ENCODE measurements around the gene CTDP1.

CTDP1 gene

DNA sequence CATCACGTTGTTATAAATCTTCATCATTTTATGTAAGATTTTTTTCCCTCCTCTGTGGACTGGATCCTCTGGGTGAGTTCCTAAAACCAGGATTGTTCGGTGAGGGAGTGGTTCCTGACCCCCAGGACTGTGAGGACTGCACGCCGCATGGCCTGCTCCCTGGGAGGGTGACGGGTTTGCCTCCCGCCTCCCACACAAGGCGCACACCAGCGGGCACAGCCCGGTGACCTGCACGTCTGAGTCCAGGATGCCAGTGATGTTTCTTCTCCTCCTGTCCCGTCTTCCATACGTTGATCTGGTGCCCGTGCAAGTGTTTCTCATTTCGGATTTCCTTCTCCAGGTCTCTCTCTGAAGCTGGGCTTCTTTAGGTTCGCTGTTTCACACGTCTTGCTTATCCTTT is 27.1 kb downstream of the CTDP1 start:
- TF ChIP-seq, protein P1, sequence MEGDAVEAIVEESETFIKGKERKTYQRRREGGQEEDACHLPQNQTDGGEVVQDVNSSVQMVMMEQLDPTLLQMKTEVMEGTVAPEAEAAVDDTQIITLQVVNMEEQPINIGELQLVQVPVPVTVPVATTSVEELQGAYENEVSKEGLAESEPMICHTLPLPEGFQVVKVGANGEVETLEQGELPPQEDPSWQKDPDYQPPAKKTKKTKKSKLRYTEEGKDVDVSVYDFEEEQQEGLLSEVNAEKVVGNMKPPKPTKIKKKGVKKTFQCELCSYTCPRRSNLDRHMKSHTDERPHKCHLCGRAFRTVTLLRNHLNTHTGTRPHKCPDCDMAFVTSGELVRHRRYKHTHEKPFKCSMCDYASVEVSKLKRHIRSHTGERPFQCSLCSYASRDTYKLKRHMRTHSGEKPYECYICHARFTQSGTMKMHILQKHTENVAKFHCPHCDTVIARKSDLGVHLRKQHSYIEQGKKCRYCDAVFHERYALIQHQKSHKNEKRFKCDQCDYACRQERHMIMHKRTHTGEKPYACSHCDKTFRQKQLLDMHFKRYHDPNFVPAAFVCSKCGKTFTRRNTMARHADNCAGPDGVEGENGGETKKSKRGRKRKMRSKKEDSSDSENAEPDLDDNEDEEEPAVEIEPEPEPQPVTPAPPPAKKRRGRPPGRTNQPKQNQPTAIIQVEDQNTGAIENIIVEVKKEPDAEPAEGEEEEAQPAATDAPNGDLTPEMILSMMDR (IDR thresholded peaks at IDR 0.05; ENCODE audit: control insufficient read depth, insufficient read depth, low read depth, low read length, missing control alignments), result no peak
- DNase-seq (ENCODE audit: low read depth), result no peak
- no peak overlapping the region for H3K4me3 ChIP-seq (ENCODE audit: control insufficient read depth, low read depth, low read length)

DNA sequence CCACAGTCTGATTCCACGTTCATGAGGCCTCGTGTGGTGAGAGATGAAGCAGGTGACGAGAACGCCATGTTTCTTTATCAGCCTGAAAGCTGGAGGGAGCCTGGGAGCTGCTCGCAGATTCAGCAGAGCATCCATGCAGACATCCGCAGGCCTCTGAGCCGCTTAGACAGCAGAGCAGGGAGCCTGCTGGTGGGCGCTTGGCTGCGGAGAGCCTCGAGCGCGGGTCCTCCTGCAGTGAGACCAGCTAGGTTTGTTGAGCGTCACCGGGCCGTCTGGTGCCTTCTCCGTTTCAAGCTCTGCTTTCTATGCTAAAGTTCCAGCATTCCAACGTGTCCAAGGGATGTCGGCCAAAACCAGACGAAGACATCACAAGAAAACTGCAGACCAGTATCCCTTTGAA is 27.6 kb downstream of the CTDP1 start:
- H3K4me3 ChIP-seq (ENCODE audit: control insufficient read depth, low read depth, low read length), result no peak overlapping the region
- TF ChIP-seq, protein P1 (IDR thresholded peaks at IDR 0.05; ENCODE audit: control insufficient read depth, insufficient read depth, low read depth, low read length, missing control alignments), result no peak
- no peak for DNase-seq (ENCODE audit: low read depth)

- TF ChIP-seq, protein P1 (IDR thresholded peaks at IDR 0.05; ENCODE audit: control insufficient read depth, insufficient read depth, low read depth, low read length, missing control alignments), result no peak
- H3K4me3 ChIP-seq (ENCODE audit: control insufficient read depth, low read depth, low read length), result no peak overlapping the region
- DNase-seq (ENCODE audit: low read depth), result no peak
These were observed 28.1 kb downstream of the CTDP1 start for GRCh38 chr18:79707671-79708070.

- no peak overlapping the region for H3K4me3 ChIP-seq (ENCODE audit: control insufficient read depth, low read depth, low read length)
- DNase-seq (ENCODE audit: low read depth), result no peak
- TF ChIP-seq, protein P1 (IDR thresholded peaks at IDR 0.05; ENCODE audit: control insufficient read depth, insufficient read depth, low read depth, low read length, missing control alignments), result no peak
These were observed 28.8 kb downstream of the CTDP1 start for GRCh38 chr18:79708412-79708811.

GRCh38 chr18:79712206-79712857 is 32.7 kb downstream of the CTDP1 start:
- no peak overlapping the region for H3K4me3 ChIP-seq (ENCODE audit: control insufficient read depth, low read depth, low read length)
- DNase-seq (ENCODE audit: low read depth), result no peak
- TF ChIP-seq, protein P1 (IDR thresholded peaks at IDR 0.05; ENCODE audit: control insufficient read depth, insufficient read depth, low read depth, low read length, missing control alignments), result no peak

- no peak for DNase-seq (ENCODE audit: low read depth)
- H3K4me3 ChIP-seq (ENCODE audit: control insufficient read depth, low read depth, low read length), result no peak overlapping the region
- TF ChIP-seq, protein P1 (IDR thresholded peaks at IDR 0.05; ENCODE audit: control insufficient read depth, insufficient read depth, low read depth, low read length, missing control alignments), result no peak
These were observed 33.7 kb downstream of the CTDP1 start for GRCh38 chr18:79713341-79713740.

All from AG09309 (cell line).